NCI-H1092 treated with DMSO at 0.1 percent for 48 hours (cell line): ENCODE data around the gene PTPN20.
A peak's percentile ranks its signal among the peaks of the same experiment; 100 is the strongest.
"Not testable (repeated sequence)": the region's sequence is repeated elsewhere in the genome, so short reads cannot be mapped to it uniquely, and the experiment has no call there.

ENCODE experiments used
- DNase-seq: peaks from one replicate; lab custom pipeline; 2025; lab: John Stamatoyannopoulos, UW

Gene PTPN20

GRCh38 chr10:46952540-46952939 is 41.3 kb downstream of the PTPN20 start:
- DNase-seq: not testable (repeated sequence)

- DNase-seq: not testable (repeated sequence)
Measured at GRCh38 chr10:46960742-46961141, 49.5 kb downstream of the PTPN20 start.

GRCh38 chr10:46963356-46963755 is 52.1 kb downstream of the PTPN20 start:
- DNase-seq: not testable (repeated sequence)

DNA sequence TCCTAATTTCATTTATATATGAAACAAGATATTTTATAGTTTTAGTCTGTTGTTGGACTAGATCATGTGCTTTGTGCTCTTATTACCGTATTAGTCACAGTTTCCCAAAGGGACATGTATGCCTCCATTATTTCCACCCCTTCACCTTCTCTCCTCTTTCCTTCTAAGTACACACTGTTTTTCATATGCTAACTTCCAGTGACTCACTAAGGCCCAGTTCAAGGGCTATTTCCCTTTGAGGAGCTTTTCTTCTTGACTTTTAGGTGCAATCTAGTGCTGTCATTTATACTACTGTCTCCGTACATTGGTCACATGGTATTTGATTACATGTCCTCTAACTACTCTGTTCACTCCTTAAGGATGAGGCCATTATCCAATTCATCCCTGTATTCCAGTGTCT is 55.8 kb downstream of the PTPN20 start:
- DNase-seq: not testable (repeated sequence)

DNA sequence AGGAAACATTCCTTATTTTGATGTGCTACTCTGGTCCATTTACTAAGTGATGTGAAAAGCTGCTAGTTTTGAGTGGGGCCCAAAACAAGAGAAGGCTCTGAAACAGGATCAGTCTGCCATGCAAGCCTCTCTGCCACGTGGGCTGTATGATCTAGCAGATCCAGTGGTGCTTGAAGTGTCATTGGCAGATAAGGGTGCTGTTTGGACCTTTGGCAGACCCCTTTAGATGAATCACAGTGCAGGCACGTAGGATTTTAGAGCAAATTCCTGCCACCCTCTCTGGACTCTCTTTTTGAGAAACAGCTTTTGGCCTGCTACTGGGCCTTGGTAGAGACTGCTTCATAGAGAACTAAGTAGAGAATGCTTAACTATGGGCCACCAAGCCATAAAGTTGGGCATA is 69.0 kb downstream of the PTPN20 start:
- DNase-seq: not testable (repeated sequence)

GRCh38 chr10:46987233-46987924 is 76.2 kb downstream of the PTPN20 start:
- not testable (repeated sequence) for DNase-seq

GRCh38 chr10:46992803-46993561 is 81.8 kb downstream of the PTPN20 start:
- peak; percentile 29 for DNase-seq

GRCh38 chr10:46995234-46995633 is 84.0 kb downstream of the PTPN20 start:
- no peak for DNase-seq

GRCh38 chr10:46998192-46998591 is 87.0 kb downstream of the PTPN20 start:
- DNase-seq: no peak

- no peak for DNase-seq
Measured at GRCh38 chr10:46998595-46998994, 87.4 kb downstream of the PTPN20 start.

GRCh38 chr10:46999217-46999616 is 88.0 kb downstream of the PTPN20 start:
- no peak for DNase-seq

DNA sequence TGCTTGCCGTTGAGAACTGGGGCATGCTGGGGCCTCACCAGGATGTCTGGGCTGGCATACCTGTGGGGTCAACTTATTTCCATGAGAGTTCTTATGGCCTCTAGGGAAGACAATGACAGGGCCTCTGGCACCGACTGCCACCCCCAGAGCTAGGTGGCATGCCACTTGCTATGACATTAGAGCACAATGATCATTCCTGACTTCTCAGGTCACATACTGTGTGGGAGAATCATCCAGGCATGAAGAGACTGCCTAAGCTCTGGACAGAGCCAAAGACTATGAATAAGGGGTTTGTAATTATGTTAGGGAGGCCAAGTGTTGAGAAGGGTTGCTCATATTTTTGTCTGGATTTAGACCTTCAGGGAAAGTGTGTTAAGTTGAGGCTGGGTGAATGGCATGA is 97.5 kb downstream of the PTPN20 start:
- DNase-seq: no peak

- no peak for DNase-seq
Measured at GRCh38 chr10:47009215-47009838, 98.1 kb downstream of the PTPN20 start.

GRCh38 chr10:47010036-47010435 is 98.8 kb downstream of the PTPN20 start:
- DNase-seq: no peak

GRCh38 chr10:47012214-47012613 is 101.0 kb downstream of the PTPN20 start:
- DNase-seq: no peak

GRCh38 chr10:47013507-47014154 is 102.4 kb downstream of the PTPN20 start:
- no peak for DNase-seq

DNA sequence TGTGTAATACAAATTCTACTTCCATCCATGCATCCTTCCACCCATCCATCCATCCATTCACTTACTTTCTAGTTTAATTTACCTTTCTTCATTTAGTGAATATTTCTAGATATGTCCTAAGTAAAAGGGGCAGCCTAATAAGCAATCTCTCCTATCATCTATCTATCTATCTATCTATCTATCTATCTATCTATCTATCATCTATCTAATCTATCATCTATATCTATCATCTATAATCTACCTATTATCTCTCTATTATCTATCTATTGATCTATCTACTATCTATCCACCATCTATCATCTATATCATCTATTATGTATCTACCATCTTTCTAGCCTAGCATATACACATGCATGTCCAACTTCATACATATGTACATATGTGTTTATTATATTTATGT is 104.2 kb downstream of the PTPN20 start:
- DNase-seq: no peak

DNA sequence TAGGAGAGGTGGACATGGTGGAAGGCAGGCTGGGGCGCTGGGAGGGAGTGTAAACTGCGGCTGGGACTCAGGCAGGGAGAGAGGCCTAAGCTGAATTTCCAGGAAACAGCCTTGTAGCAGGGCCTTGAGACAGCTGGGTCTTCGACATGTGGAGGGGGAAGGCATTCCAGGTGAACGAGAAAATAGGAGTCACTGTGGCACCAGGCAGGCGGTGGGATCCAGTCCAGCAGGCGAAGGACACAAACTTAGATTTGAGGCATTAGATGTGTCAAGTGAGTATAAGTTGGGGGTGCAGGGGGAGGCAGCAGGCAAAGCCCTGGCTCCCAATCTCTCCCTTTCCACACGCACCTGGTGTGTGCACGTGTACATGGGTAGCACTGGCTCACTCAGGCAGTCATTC is 105.3 kb downstream of the PTPN20 start:
- DNase-seq: no peak

GRCh38 chr10:47018026-47018735 is 107.0 kb downstream of the PTPN20 start:
- DNase-seq: no peak

- DNase-seq: no peak
Measured at GRCh38 chr10:47019155-47020145, 108.2 kb downstream of the PTPN20 start.

GRCh38 chr10:47020471-47020870 is 109.2 kb downstream of the PTPN20 start:
- DNase-seq: no peak
